ENCODE measurements around the gene SMYD3. TPM values are rescaled to one million over a fixed set of nuclear protein-coding genes. Genes with fewer than 3 reads are reported as not detected.

The SMYD3 gene
- total RNA-seq, 1 donor from 2014 or later: 29.2 TPM

- TF ChIP-seq, protein P1, sequence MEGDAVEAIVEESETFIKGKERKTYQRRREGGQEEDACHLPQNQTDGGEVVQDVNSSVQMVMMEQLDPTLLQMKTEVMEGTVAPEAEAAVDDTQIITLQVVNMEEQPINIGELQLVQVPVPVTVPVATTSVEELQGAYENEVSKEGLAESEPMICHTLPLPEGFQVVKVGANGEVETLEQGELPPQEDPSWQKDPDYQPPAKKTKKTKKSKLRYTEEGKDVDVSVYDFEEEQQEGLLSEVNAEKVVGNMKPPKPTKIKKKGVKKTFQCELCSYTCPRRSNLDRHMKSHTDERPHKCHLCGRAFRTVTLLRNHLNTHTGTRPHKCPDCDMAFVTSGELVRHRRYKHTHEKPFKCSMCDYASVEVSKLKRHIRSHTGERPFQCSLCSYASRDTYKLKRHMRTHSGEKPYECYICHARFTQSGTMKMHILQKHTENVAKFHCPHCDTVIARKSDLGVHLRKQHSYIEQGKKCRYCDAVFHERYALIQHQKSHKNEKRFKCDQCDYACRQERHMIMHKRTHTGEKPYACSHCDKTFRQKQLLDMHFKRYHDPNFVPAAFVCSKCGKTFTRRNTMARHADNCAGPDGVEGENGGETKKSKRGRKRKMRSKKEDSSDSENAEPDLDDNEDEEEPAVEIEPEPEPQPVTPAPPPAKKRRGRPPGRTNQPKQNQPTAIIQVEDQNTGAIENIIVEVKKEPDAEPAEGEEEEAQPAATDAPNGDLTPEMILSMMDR (IDR thresholded peaks at IDR 0.05; ENCODE audit: insufficient read depth, low read length, poor library complexity, severe bottlenecking): no peak
- no peaks in the 10 kb centered on the region for H3K27me3 ChIP-seq (ENCODE audit: control insufficient read depth, insufficient read depth, low read length)
- DNase-seq (ENCODE audit: low read depth): no peak
Observed at GRCh38 chr1:245702346-245702745, 804.7 kb downstream of the SMYD3 start.

DNA sequence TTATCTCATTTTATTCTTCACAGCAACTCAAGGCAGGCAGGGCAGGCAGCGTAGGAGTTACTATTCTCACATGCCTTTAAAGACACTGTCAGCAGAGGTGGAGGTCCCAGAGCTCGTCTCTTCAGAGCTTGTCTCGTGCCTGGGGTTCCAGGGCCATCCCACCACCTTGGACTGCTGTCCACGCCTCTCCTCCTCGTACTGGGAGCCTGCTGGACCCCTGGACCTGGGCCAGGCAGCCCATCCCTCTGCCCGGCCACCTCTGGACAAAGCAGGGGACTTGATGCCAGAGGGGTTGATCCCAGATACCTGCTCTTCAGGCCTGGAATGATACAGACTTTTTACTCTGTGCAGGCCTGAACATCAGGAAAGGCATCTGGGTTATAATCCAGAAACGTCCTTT lies 805.4 kb downstream of the SMYD3 start:
- DNase-seq (ENCODE audit: low read depth): no peak
- Histone ChIP-seq H3K27me3 (ENCODE audit: control insufficient read depth, insufficient read depth, low read length) (no peaks in the 10 kb centered on the region), H3K4me3 (ENCODE audit: low read depth, low read length) (no peak overlapping the region), H3K36me3 (ENCODE audit: control insufficient read depth, insufficient read depth, low read length) (peaks cover 1% of the 10 kb centered on the region)
- TF ChIP-seq, protein P1 (IDR thresholded peaks at IDR 0.05; ENCODE audit: insufficient read depth, low read length, poor library complexity, severe bottlenecking): no peak

More at GRCh38 chr1:245702346-245702745, 804.7 kb downstream of the SMYD3 start:
- Histone ChIP-seq H3K4me3 (ENCODE audit: low read depth, low read length) (no peak overlapping the region), H3K36me3 (ENCODE audit: control insufficient read depth, insufficient read depth, low read length) (peaks cover 1% of the 10 kb centered on the region)

- no peak for DNase-seq (ENCODE audit: low read depth)
- H3K36me3 ChIP-seq (ENCODE audit: control insufficient read depth, insufficient read depth, low read length): peaks cover 1% of the 10 kb centered on the region
- H3K27me3 ChIP-seq (ENCODE audit: control insufficient read depth, insufficient read depth, low read length): no peaks in the 10 kb centered on the region
- H3K4me3 ChIP-seq (ENCODE audit: low read depth, low read length): no peak overlapping the region
- TF ChIP-seq, protein P1 (IDR thresholded peaks at IDR 0.05; ENCODE audit: insufficient read depth, low read length, poor library complexity, severe bottlenecking): no peak
Observed at GRCh38 chr1:245700631-245701030, 806.4 kb downstream of the SMYD3 start.

Other genes with a start within 250 kb of the SMYD3 start
- 18.1 and 19.8 TPM in 2 replicates for gene TFB2M, start 59.0 kb upstream of the SMYD3 start, total RNA-seq
- 12.3 and 12.6 TPM in 2 replicates for gene CNST, start 59.2 kb upstream of the SMYD3 start, total RNA-seq
- gene SCCPDH, start 217.1 kb upstream of the SMYD3 start, total RNA-seq: 37.8 and 40.1 TPM in 2 replicates

All from kidney epithelial cell (primary cell).